Fibroblast of lung (primary cell): Measurements from ENCODE around the gene SHKBP1.

ENCODE experiments used
- CTCF ChIP-seq, 2 donors: IDR thresholded peaks in 1 of 2; conservative IDR thresholded peaks in 1 of 2; 1 replicate in 1 of 2; 2 replicates in 1 of 2; pipeline ENCODE4 v1.5.1; 2011 to 2012; ENCODE audit warnings: low read length in 2 of 2, control low read depth in 1 of 2, inconsistent platforms in 1 of 2, low read depth in 1 of 2, mild to moderate bottlenecking in 1 of 2
- EZH2 ChIP-seq: IDR thresholded peaks from 2 replicates; pipeline ENCODE4 v1.5.1; 2012; ENCODE audit warnings: low read length, control low read depth, mild to moderate bottlenecking; ENCODE audit errors: missing control alignments

- TF ChIP-seq CTCF (conservative IDR thresholded peaks at IDR 0.05 in 1 of 2, IDR thresholded peaks at IDR 0.05 in 1 of 2; ENCODE audit: low read depth in 1 of 2, low read length in 2 of 2) (no peak), EZH2 (no peak)
Observed at GRCh38 chr19:40603071-40603388, 26.4 kb downstream of the SHKBP1 start.
